Measurements from ENCODE around the gene ARHGAP30.

ARHGAP30 gene

GRCh38 chr1:161089938-161090337, 20.2 kb upstream of the ARHGAP30 start:
- no peak for DNase-seq

- no peak for DNase-seq
These were observed 19.7 kb upstream of the ARHGAP30 start, which contains the start of gene NECTIN4 for GRCh38 chr1:161089251-161089924. Gene NECTIN4 (minus strand): TSS chr1:161089558. CDS start chr1:161089296, 262 bp downstream.

- DNase-seq: no peak
These were observed 19.0 kb upstream of the ARHGAP30 start for GRCh38 chr1:161088587-161089110.

GRCh38 chr1:161086457-161086856, 16.8 kb upstream of the ARHGAP30 start:
- DNase-seq: no peak

- DNase-seq: no peak
These were observed 15.5 kb upstream of the ARHGAP30 start for GRCh38 chr1:161085165-161085564.

- DNase-seq: no peak
These were observed 14.9 kb upstream of the ARHGAP30 start for GRCh38 chr1:161084597-161084988.

GRCh38 chr1:161083748-161084596, 14.3 kb upstream of the ARHGAP30 start:
- DNase-seq: no peak

GRCh38 chr1:161082996-161083747, 13.5 kb upstream of the ARHGAP30 start:
- no peak for DNase-seq

GRCh38 chr1:161082483-161082882, 12.8 kb upstream of the ARHGAP30 start:
- no peak for DNase-seq

- DNase-seq: no peak
These were observed 11.8 kb upstream of the ARHGAP30 start for GRCh38 chr1:161081519-161081918.

GRCh38 chr1:161080441-161081405, 11.0 kb upstream of the ARHGAP30 start:
- no peak for DNase-seq

GRCh38 chr1:161079436-161080110, 9.9 kb upstream of the ARHGAP30 start:
- no peak for DNase-seq

- no peak for DNase-seq
These were observed 7.7 kb upstream of the ARHGAP30 start for GRCh38 chr1:161077426-161077825.

- DNase-seq: no peak
These were observed 6.7 kb upstream of the ARHGAP30 start for GRCh38 chr1:161076410-161076809.

GRCh38 chr1:161074676-161075368, 5.1 kb upstream of the ARHGAP30 start:
- no peak for DNase-seq

- DNase-seq: no peak
These were observed 3.9 kb upstream of the ARHGAP30 start for GRCh38 chr1:161073474-161074121.

GRCh38 chr1:161072751-161073449, 3.2 kb upstream of the ARHGAP30 start:
- no peak for DNase-seq

GRCh38 chr1:161071886-161072371, 2.2 kb upstream of the ARHGAP30 start:
- DNase-seq: peak in 7 of 56 donors; percentile 4 to 37 (median 11)
